ENCODE results near the gene CISD3.
"Not testable (repeated sequence)": the region's sequence is repeated elsewhere in the genome, so short reads cannot be mapped to it uniquely, and the experiment has no call there.

The CISD3 gene

GRCh38 chr17:38707678-38708351 lies 22.3 kb upstream of the CISD3 start:
- no peak for DNase-seq (ENCODE audit: low read depth, low spot score)

DNA sequence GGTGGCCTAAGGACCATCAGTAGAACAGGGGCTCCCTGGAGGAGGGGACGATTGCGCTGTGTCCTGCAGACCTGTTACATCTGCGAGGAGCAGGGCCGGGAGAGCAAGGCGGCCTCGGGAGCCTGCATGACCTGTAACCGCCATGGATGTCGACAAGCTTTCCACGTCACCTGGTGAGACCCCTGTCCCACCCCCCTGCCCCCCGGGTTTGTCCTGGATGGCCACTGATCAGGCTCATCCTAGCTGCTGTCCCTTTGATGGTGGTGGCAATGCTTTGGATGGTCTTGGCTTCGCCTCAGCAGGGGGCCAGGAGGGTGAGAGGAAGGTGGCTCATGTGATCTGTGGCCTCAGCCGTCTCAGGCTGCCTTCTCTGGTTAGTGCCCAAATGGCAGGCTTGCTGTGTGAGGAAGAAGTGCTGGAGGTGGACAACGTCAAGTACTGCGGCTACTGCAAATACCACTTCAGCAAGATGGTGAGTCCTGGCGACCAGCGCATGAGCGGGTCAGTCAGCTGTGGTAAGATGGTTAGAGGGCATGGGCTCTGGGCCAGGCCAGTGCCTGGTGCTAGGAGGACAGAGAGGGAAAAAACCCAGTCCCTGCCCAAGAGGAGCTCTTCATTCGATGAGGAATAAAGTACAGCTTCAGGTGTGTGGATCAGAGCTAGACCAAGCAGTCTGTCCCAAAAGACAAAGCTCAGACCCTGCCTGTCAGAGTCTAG lies 20.9 kb upstream of the CISD3 start:
- no peak for DNase-seq (ENCODE audit: low read depth, low spot score)

- DNase-seq (ENCODE audit: low read depth, low spot score), result no peak
Observed at GRCh38 chr17:38709864-38710603, 20.1 kb upstream of the CISD3 start.

DNA sequence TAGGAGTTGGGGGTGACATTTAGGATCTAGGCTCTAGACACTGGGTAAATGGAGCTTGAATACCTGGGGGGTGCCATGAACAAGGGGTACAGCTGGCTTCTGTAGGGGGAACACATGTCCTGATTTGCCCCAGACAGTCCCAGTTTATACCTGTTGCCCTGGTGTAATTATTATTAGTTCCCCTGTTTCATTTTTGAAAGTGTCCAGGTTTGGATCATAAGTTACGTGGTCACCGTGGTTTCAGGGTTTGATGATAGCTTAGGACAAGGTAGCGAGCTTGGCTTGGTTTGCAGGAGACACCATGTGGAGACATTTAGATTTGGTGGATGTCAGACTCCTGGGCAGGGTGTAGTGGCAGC lies 19.6 kb upstream of the CISD3 start:
- DNase-seq (ENCODE audit: low read depth, low spot score), result no peak

DNA sequence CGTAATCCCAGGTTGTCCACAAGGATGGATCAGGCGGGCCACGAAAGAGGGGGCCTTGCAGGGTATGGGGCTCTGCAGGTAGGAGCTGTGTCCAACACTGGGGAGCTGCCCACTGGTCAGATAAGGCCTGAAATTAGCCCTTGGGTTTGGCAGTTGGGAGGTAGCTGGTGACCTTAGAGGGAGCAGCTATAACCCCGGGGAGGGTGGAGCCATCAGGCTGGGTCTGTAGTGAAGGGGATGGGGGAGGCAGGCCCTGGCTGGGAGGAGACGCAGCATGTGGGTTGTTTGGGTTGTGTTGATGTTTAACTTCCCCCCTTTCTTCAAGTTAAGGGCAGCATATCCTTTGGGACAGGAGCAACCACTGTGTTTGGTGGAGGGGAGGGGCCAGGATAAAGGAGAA lies 19.2 kb upstream of the CISD3 start:
- no peak for DNase-seq (ENCODE audit: low read depth, low spot score)

DNA sequence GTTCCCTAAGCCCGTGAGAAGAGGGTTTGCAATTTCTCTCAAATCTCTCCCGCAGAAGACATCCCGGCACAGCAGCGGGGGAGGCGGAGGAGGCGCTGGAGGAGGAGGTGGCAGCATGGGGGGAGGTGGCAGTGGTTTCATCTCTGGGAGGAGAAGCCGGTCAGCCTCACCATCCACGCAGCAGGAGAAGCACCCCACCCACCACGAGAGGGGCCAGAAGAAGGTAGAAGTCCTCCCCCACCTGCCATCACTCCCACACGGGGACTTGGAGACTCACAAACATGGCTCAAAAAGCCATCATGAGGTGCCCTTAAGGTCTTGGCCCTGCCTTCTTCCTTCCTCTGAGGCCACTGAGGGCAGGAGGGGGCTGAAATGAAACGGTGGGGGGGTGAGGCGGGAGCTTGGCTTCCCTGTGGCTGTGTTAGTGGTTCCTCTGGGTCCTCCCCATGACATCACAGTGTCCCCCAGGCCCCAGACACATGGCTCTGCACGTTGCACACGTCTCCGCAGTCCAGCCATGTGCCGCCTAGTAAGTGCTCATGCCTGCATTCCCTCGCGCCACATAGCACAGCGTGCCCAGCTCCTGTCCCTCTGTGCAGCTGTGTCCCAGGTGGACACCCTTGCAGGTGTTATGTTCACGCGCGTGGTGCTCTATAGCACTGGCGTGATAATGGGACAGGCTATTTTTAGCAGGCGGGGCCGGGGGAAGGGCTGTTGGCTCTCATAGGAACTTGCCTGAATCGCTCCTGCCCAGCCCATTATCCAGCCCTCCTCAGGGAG lies 18.2 kb upstream of the CISD3 start:
- no peak for DNase-seq (ENCODE audit: low read depth, low spot score)

- no peak for DNase-seq (ENCODE audit: low read depth, low spot score)
Observed at GRCh38 chr17:38712593-38712992, 17.5 kb upstream of the CISD3 start.

DNA sequence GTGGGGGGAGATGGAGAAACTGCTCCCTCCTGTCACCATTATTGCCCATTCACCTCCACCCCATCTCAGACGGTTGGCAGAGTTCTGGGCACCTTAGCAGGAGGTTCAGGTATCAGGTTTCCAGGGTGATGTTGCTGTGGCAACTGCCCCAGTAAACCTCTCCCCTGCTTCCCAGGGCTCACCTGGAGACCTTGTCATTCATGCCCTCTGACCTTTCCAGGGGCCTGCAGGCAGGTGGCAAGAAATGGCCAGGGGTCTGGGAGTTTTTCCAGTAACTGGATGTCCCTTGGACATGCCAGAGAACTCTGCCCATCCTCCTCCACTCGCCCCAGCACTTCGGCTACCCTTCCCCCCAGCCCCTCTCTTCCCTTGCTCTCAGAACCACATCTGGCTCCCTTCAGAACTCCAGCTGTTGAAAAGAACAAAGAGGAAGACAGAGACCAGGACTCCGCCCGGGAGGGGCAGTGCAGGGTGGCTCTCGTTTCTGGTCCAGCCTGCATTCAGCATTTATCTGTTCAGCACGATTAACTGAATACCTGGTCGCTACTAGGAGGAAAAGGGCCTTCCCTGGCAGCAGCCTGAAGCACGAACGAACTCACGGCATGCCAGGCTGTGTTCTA lies 16.6 kb upstream of the CISD3 start:
- DNase-seq (ENCODE audit: low read depth, low spot score), result no peak

DNA sequence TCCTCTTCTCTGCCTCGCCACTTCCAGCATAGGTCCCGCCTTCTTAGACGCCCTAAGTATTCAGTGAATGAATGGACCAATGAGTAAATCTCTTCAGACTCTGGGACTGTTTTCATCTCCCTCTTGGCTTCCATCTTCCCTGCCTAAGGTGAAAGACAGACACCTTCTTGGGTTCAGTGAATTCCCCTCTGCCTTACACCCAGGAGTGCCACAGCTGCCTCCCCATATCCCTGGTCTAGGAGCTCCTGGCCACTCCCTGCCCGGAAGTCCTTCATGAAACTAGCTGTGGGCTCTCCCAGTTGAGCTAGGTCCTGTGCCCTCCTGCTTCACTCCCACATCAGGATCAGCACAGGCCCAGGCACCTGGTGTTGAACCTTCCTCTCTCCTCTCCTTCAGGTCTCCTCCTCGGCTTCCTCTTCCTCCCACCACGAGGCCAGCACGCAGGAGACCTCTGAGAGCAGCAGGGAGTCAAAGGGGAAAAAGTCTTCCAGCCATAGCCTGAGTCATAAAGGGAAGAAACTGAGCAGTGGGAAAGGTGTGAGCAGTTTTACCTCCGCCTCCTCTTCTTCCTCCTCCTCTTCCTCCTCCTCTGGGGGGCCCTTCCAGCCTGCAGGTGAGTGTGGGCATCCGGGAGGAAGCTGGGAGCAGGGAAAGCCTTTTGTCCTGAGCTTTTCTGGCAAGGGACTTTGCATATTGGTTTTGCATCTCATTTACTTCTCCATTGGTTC lies 14.8 kb upstream of the CISD3 start:
- DNase-seq (ENCODE audit: low read depth, low spot score), result no peak

DNA sequence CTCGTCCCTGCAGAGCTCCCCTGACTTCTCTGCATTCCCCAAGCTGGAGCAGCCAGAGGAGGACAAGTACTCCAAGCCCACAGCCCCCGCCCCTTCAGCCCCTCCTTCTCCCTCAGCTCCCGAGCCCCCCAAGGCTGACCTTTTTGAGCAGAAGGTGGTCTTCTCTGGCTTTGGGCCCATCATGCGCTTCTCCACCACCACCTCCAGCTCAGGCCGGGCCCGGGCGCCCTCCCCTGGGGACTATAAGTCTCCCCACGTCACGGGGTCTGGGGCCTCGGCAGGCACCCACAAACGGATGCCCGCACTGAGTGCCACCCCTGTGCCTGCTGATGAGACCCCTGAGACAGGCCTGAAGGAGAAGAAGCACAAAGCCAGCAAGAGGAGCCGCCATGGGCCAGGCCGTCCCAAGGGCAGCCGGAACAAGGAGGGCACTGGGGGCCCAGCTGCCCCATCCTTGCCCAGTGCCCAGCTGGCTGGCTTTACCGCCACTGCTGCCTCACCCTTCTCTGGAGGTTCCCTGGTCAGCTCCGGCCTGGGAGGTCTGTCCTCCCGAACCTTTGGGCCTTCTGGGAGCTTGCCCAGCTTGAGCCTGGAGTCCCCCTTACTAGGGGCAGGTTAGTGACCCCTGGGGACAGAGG lies 13.7 kb upstream of the CISD3 start:
- no peak for DNase-seq (ENCODE audit: low read depth, low spot score)

- DNase-seq (ENCODE audit: low read depth, low spot score), result no peak
Observed at GRCh38 chr17:38717139-38717745, 12.9 kb upstream of the CISD3 start.

- peak; percentile 63 for DNase-seq (ENCODE audit: low read depth, low spot score)
Observed at GRCh38 chr17:38719289-38719942, 10.7 kb upstream of the CISD3 start.

GRCh38 chr17:38719943-38720641 lies 10.0 kb upstream of the CISD3 start:
- DNase-seq (ENCODE audit: low read depth, low spot score), result peak; percentile 58

DNA sequence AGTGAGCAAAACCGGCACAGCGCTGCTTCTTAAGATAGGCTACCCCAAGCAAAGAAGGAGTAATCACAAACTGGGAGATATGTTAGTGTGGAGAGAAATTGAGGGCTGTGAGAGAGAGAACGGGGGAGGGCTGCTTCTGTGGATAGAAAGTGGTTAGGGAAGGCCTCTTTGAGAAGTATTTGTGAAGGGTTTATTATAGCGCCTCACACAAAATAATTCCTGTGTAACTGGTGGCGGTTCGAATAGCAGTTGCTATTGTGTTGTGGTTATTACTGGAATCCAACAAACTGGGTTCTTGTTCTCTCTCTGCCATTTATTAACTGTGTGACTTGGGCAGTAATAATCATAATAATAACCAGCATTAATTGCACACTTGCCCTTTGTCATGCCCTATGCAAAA lies 9.2 kb upstream of the CISD3 start:
- DNase-seq (ENCODE audit: low read depth, low spot score), result no peak

- DNase-seq (ENCODE audit: low read depth, low spot score), result no peak
Observed at GRCh38 chr17:38721802-38722201, 8.3 kb upstream of the CISD3 start.

DNA sequence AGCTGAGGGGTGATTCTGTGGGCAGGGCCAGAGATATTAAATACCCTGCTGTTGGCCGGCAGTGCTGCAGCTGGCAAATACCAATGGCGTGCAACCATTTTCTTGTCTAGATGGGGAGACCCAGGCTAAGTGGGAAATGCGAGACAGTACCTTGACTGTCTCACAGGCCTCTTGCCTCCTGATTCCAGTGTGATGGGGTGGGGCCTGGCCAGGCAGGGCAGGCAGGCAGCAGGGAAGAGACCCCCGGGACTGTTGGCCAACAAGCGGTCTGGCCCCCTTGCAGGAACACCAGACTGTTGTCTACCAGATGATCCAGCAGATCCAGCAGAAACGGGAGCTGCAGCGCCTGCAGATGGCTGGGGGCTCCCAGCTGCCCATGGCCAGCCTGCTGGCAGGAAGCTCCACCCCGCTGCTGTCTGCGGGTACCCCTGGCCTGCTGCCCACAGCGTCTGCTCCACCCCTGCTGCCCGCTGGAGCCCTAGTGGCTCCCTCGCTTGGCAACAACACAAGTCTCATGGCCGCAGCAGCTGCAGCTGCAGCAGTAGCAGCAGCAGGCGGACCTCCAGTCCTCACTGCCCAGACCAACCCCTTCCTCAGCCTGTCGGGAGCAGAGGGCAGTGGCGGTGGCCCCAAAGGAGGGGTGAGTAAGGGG lies 5.7 kb upstream of the CISD3 start:
- no peak for DNase-seq (ENCODE audit: low read depth, low spot score)

DNA sequence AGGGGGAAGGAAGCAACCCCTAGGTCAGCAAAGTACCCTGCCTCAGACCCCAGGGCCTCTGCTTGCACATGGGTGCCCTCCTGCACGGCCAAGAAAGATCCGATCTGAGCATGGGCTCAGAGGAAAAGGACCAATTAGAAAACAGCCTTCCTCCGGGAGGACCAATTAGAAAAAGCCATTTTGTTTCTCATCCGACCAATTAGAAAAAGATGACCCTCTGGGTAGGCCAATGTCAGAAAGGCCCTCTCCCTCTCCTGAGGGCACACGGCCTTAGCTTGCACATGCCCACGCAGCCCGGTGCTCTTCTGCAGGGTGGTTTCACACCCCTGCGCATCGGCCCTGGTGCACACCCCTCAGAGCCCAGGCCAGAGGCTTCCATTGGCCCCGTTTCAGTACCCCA lies 5.1 kb upstream of the CISD3 start:
- DNase-seq (ENCODE audit: low read depth, low spot score), result no peak

GRCh38 chr17:38726145-38726544 lies 4.0 kb upstream of the CISD3 start:
- not testable (repeated sequence) for DNase-seq (ENCODE audit: low read depth, low spot score)

Measured in ELF-1 (cell line).